ENCODE results near the gene PKD2L1.

Gene PKD2L1

DNA sequence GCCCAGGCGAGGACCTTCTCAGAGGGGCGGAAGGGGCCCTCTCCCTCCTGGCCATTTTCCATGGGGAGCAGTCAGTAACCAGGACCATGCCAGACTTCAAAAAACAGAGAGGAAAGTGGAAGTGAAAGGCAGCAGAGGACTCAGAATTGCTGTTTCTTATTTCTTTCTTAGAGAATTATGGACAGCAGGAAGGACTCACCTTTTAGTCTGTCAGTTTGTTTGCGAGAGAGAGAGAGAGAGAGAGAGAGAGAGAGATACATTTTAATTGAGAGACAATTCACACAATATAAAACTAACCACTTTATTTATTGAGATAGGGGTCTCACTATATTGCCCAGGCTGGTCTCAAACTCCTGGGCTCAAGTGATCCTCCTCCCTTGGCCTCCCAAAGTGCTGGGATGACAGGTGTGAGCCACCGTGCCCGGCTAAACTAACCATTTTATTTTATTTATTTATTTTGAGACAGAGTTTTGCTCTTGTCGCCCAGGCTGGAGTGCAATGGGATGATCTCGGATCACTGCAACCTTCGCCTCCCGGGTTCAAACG, 41.5 kb upstream of the PKD2L1 start:
- H3K4me3 ChIP-seq (ENCODE audit: low read depth, low read length) = no peak overlapping the region
- in situ Hi-C loops (cut with HindIII; ENCODE audit: low sequenced_read_pairs) = no loop called here
- TF ChIP-seq, protein P1, sequence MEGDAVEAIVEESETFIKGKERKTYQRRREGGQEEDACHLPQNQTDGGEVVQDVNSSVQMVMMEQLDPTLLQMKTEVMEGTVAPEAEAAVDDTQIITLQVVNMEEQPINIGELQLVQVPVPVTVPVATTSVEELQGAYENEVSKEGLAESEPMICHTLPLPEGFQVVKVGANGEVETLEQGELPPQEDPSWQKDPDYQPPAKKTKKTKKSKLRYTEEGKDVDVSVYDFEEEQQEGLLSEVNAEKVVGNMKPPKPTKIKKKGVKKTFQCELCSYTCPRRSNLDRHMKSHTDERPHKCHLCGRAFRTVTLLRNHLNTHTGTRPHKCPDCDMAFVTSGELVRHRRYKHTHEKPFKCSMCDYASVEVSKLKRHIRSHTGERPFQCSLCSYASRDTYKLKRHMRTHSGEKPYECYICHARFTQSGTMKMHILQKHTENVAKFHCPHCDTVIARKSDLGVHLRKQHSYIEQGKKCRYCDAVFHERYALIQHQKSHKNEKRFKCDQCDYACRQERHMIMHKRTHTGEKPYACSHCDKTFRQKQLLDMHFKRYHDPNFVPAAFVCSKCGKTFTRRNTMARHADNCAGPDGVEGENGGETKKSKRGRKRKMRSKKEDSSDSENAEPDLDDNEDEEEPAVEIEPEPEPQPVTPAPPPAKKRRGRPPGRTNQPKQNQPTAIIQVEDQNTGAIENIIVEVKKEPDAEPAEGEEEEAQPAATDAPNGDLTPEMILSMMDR (IDR thresholded peaks at IDR 0.05; ENCODE audit: low read depth, low read length, missing control alignments) = no peak
- DNase-seq (ENCODE audit: low read depth) = peak; percentile 69

DNA sequence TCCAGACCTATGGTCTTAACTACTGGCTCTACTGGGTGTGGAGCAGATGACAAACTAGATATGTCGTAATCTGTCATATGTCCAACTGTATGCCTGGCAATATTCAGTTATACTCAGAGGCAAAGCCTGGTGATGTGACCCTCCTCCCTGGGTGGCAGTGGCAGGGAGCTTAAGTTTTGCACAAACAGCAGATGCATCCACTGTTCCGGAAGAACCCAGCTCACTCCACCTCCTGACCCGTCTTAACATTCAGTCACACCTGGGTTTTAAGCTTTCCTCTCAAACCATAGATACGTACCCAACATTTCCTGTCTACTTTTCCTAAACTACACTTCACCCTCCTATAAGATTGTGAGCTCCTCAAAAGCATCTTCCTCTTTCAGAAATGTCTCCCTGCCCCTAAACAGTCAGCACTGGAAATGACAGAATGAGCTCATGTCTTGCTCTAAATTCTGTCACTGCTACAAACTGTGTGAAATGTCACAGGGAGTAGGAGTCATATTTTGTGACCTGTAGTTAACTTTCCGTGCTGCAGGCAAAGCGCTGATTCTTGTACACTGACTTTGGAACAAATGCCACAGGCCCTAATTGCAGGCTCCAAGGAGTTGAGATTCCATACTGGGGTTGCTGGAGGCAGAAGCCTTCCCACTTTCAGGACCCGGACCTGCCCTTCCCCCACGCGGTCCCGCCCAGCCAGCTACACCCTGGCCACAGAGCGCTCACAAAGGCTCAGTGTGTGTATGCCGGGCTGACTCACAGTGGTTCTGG, 40.9 kb upstream of the PKD2L1 start:
- TF ChIP-seq, protein P1 (IDR thresholded peaks at IDR 0.05; ENCODE audit: low read depth, low read length, missing control alignments) = no peak
- no peak for DNase-seq (ENCODE audit: low read depth)
- no peak overlapping the region for H3K4me3 ChIP-seq (ENCODE audit: low read depth, low read length)
- in situ Hi-C loops (cut with HindIII; ENCODE audit: low sequenced_read_pairs) = no loop called here

DNA sequence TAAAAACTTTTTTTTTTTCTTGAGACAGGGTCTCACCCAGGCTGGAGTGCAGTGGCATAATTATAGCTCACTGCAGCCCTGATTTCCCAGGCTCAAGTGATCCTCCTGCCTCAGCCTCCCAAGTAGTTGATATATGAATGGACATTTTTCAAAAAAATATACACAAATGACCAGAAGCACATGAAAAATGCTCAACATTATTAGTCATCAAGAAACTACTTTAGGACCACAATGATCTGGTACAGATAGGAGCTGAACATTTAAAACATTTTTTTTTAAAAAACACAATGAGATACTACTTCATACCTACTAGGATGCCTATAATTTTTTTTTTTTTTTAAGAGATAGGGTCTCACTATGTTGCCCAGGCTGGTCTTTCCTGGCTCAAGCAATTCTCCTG, 38.7 kb upstream of the PKD2L1 start:
- no peak overlapping the region for H3K4me3 ChIP-seq (ENCODE audit: low read depth, low read length)
- in situ Hi-C loops (cut with HindIII; ENCODE audit: low sequenced_read_pairs) = no loop called here
- DNase-seq (ENCODE audit: low read depth) = no peak
- TF ChIP-seq, protein P1 (IDR thresholded peaks at IDR 0.05; ENCODE audit: low read depth, low read length, missing control alignments) = no peak

DNA sequence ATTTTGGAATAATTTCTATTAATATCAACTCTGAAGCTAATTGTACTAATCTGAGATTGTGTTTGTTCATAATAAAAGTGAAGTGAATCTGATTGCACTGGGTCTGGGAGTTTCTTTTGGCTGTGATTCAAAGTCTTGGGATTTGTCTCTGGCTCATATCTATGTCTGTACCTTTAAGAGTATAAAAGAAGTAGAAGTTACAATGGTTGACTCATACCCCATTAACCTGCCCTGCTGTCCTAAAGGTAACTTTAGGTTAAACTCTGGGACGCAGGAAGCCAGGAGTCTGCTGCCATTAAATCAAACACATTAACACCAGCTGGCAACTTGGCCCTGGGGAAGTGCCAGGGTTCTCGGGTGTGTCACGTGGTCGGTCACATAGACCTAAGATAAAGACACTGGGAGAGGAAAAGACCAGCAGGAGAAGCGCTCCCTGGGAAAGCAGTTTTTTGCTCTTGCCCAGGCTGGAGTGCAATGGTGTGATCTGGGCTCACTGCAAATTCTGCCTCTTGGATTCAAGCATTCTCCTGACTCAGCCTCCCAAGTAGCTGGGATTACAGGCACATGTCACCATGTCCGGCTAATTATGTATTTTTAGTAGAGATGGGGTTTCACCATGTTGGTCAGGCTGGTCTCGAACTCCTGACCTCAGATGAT, 34.8 kb upstream of the PKD2L1 start:
- DNase-seq (ENCODE audit: low read depth) = peak; percentile 61
- in situ Hi-C loops (cut with HindIII; ENCODE audit: low sequenced_read_pairs) = no loop called here

DNA sequence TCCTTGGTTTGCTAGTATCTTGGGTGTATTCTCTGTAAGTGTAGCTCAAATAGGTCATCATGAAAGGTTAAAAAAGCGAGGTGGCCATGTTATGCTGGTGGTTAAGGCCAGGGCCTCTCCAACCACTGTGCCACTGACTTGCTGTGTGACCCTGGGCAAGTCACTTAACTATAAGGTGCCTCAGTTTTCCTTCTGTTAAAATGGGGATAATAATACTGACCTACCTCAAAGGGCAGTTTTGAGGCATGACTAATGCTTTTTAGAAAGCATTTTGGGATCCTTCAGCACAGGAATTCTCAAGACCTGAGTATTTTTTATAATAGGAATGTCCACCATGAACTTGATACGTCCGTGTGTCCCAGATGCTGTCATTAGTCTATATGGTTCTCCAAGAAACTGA, 34.1 kb upstream of the PKD2L1 start:
- DNase-seq (ENCODE audit: low read depth) = no peak
- TF ChIP-seq, protein P1 (IDR thresholded peaks at IDR 0.05; ENCODE audit: low read depth, low read length, missing control alignments) = no peak
- H3K4me3 ChIP-seq (ENCODE audit: low read depth, low read length) = no peak overlapping the region
- in situ Hi-C loops (cut with HindIII; ENCODE audit: low sequenced_read_pairs) = no loop called here

More for the DNA sequence above, 34.8 kb upstream of the PKD2L1 start:
- no peak overlapping the region for H3K4me3 ChIP-seq (ENCODE audit: low read depth, low read length)
- TF ChIP-seq, protein P1 (IDR thresholded peaks at IDR 0.05; ENCODE audit: low read depth, low read length, missing control alignments) = no peak

DNA sequence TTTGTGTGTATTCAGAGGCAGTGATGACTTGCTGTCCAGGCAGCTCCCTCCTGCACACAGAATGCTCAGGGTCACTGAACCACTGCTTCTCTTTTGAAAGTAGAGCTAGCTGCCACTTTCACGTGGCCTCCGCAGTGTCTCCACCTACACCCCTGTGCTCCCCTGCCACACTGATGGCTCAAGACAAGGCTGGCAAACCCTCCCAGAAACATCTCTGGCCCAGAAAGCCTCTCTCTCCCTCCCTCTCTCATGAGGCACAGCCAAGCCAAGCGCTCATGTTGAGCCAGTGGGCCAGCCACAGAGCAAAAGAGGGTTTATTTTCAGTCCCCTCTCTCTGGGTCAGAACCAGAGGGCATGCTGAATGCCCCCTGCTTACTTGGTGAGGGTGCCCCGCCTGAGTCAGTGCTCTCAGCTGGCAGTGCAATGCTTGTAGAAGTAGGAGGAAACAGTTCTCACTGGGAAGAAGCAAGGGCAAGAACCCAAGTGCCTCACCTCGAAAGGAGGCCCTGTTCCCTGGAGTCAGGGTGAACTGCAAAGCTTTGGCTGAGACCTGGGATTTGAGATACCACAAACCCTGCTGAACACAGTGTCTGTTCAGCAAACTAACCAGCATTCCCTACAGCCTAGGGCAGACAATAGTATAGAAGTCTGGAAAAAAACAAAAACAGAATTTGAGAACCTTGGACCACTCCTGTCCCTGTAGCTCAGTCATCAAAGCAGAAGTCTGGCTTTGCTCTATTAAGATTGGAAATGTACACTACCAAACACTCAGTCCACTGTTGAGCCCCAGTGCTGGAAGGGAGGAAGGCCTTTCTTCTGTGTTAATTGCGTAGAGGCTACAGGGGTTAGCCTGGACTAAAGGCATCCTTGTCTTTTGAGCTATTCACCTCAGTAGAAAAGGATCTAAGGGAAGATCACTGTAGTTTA, 32.8 kb upstream of the PKD2L1 start:
- in situ Hi-C loops (cut with HindIII; ENCODE audit: low sequenced_read_pairs) = no loop called here
- H3K4me3 ChIP-seq (ENCODE audit: low read depth, low read length) = no peak overlapping the region
- no peak for DNase-seq (ENCODE audit: low read depth)
- TF ChIP-seq, protein P1 (IDR thresholded peaks at IDR 0.05; ENCODE audit: low read depth, low read length, missing control alignments) = no peak
